HG02798 (cell line): ENCODE results near the gene PGP.
"Not testable (repeated sequence)": the region's sequence is repeated elsewhere in the genome, so short reads cannot be mapped to it uniquely, and the experiment has no call there.

Experiments used
- ATAC-seq: cut with Tn5 transposase; IDR thresholded peaks from one replicate; pipeline ENCODE4 v1.9.1; 2021; ENCODE audit warnings: mild to moderate bottlenecking; ENCODE audit not compliant: unreplicated experiment, poor library complexity

Gene PGP

GRCh38 chr16:2204416-2205103 lies 10.1 kb downstream of the PGP start:
- ATAC-seq, result no peak

GRCh38 chr16:2203119-2203688 lies 11.4 kb downstream of the PGP start:
- ATAC-seq, result not testable (repeated sequence)

GRCh38 chr16:2200313-2200712 lies 14.3 kb downstream of the PGP start:
- no peak for ATAC-seq

- no peak for ATAC-seq
These were observed 15.0 kb downstream of the PGP start for GRCh38 chr16:2199621-2200139.

- no peak for ATAC-seq
These were observed 15.5 kb downstream of the PGP start for GRCh38 chr16:2199095-2199494.

- ATAC-seq, result no peak
These were observed 16.4 kb downstream of the PGP start for GRCh38 chr16:2198283-2198682.

- ATAC-seq, result no peak
These were observed 16.9 kb downstream of the PGP start for GRCh38 chr16:2197765-2198164.

- ATAC-seq, result no peak
These were observed 17.6 kb downstream of the PGP start for GRCh38 chr16:2196981-2197511.

GRCh38 chr16:2196162-2196980 lies 18.3 kb downstream of the PGP start, which contains the start of gene CASKIN1:
Gene CASKIN1, minus strand, starts transcription at chr16:2196605. Its CDS starts 173 bp downstream, at chr16:2196432.
- ATAC-seq, result no peak

GRCh38 chr16:2195322-2196161 lies 19.1 kb downstream of the PGP start:
- no peak for ATAC-seq

- ATAC-seq, result no peak
These were observed 19.8 kb downstream of the PGP start for GRCh38 chr16:2194852-2195321.

- no peak for ATAC-seq
These were observed 20.3 kb downstream of the PGP start for GRCh38 chr16:2194166-2194834.

GRCh38 chr16:2191446-2191706 lies 23.3 kb downstream of the PGP start:
- no peak for ATAC-seq

- ATAC-seq, result no peak
These were observed 23.8 kb downstream of the PGP start for GRCh38 chr16:2190659-2191445.

GRCh38 chr16:2190002-2190658 lies 24.5 kb downstream of the PGP start:
- no peak for ATAC-seq

- ATAC-seq, result no peak
These were observed 25.3 kb downstream of the PGP start for GRCh38 chr16:2189252-2189893.

- ATAC-seq, result no peak
These were observed 26.2 kb downstream of the PGP start for GRCh38 chr16:2188395-2188794.

GRCh38 chr16:2187212-2187611 lies 27.4 kb downstream of the PGP start:
- ATAC-seq, result no peak
